Measurements from ENCODE around the gene LRP1-AS.

Gene LRP1-AS

DNA sequence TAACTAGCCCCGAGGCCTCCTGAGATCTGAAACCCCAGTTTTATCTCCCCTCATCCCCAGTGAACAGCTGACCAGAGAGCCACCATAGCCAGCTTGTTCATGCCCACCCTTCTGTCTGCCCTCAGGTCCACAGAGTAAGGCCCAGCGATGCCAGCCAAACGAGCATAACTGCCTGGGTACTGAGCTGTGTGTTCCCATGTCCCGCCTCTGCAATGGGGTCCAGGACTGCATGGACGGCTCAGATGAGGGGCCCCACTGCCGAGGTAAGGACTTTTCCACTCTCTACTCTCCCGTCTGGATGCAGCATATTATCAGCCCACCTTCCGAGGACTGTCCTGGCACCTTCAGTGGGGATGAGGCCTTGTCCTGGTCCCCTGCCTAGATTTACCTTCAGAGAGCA, 6.2 kb downstream of the LRP1-AS start:
- no peak for DNase-seq (ENCODE audit: low read depth in 3 of 3)

DNA sequence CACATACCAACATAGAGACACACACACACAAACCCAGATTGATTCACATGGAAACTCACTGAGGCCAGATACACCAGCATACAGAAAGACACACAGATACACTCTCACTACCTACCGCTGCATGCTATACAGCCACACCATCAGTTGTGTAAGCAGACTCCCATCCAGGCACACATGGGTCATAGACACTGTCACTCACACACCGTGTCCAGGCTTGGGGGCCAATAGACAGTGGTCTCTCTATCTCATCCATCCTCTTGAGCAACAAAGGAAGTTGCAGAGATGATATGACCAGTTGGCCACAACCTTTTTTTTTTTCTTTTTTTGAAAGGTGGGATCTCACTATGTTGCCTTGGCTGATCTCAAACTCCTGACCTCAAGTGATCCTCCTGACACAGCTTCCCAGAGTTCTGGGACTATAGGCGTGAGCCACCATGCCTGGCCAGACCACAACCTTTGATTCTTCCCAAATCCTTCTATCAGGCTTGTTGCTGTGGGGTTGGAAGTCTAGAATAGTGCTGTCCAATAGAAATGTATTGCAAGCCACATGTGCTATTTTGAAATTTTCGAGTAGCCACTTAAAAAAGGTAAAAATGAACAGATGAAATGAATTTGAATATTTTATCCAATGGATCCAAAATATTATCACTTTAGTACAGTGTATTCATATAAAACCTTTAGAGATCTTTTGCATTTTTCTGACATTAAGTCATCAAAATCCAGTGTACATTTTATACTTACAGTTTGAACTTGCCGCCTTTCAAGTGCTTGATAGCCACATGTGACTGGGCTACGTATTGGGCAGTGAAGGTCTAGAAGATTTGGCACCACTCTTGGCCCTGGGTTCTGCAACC, 7.4 kb downstream of the LRP1-AS start:
- no peak for DNase-seq (ENCODE audit: low read depth in 3 of 3)

DNA sequence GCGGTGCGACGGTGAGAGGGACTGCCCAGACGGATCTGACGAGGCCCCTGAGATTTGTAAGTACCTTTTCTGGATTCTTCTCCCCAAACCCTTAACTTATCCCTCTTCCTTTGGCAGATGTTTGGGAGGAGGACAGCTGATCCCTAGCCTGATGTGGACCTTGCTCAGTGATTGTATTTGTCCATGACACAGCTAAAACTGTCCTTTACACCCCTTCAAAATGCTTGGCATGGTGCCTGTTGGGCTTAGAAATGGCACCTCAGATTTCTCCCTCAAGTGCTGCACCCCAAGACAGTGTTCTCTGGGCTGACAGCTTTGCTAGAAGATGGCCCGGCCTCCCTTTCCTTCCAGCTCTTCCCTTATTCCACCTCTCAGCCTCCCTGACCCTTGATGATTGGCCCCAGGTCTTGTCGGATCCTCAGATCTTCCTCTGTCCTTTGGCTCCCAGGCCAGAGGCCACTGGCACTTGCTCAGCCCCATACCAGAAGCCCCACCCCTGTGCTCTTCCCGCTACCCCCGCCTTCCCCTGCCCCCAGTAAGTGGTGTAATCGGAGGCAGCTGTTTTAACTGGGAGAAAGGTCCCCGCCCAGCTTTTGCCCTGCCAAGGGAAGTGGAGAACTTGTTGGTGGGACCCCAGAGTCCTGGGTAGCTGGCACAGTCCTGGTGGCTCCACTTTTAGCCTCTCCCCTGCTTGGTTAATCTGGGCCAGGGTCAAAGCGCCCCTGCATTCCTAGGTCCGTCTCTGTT, 8.7 kb downstream of the LRP1-AS start:
- no peak for DNase-seq (ENCODE audit: low read depth in 3 of 3)

DNA sequence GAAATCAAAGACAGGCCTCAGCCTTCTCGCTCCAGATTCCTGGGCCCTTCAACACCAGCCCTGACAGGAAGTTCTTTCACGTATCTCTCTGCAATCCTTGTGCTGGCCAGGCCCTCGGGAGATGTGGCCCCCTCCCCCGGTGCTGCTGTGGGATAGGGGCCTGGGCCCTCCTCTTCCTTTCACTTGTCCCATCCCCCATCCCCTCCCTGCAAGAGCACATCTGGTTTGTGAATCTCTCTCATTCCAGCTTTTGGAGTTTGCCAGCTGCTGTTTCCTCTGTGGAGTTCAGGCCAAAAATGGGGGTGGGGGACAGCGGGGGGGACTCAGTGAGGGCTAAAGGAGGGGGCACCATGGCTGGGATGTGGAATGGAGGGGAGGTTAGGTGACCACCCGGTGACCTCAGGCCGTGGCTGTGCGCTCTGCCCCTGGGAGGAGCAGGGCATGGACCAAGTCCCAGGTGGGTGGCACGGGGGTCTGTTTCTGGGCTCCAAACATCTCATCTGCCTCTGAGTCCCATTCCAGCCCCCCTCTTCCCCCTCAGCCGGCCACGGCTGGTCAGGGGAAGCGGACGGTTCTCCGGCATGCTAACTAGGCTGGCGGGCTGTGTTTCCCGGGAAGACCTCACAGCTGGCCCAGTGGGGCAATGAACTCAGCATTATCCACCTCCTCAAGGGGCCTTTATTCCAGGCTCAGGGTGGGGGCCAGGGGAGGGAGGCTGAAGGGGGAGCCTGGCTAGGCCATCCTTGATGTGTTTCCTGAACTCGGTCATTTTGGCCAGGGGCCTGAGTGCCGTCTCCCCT, 11.7 kb downstream of the LRP1-AS start:
- no peak for DNase-seq (ENCODE audit: low read depth in 3 of 3)

DNA sequence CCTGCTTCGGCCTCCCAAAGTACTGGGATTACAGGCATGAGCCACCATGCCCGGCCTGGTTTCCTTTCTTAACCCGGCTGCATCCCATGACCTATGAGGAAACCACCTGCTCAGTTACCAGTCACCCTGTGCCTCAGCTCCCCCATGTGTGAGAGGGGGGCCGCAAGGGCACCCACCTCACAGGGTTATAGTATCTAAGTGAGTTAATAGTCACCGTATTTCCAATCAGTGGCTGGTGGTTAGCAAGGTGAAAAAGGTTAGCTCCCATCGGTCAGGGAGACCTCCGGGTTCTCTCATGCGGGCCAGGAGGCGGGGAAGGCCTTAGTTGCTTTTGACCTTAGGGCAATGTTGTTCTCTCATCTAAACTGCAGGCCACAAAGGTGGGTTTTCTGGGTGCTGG, 12.5 kb downstream of the LRP1-AS start:
- no peak for DNase-seq (ENCODE audit: low read depth in 3 of 3)

DNA sequence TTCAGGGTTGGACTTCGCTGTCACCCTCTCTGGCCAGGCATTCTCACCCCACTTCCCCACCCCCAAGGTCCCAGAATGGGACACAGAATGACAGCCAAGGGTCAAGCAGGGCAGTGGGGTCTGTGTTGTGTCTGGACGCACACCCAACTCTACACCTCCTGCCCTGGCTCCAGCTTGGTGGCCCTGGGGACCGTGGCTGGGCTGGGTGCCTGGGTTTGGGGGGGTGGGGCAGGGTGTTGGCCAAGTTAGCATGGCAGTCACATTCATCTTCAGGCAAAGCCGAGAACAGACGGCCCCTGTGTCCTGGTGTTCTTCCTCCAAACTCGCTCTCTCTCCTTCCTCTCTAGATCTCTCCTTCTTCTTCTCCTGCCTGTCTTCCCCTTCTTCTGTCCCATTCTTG, 13.5 kb downstream of the LRP1-AS start:
- DNase-seq (ENCODE audit: low read depth in 3 of 3) = no peak

DNA sequence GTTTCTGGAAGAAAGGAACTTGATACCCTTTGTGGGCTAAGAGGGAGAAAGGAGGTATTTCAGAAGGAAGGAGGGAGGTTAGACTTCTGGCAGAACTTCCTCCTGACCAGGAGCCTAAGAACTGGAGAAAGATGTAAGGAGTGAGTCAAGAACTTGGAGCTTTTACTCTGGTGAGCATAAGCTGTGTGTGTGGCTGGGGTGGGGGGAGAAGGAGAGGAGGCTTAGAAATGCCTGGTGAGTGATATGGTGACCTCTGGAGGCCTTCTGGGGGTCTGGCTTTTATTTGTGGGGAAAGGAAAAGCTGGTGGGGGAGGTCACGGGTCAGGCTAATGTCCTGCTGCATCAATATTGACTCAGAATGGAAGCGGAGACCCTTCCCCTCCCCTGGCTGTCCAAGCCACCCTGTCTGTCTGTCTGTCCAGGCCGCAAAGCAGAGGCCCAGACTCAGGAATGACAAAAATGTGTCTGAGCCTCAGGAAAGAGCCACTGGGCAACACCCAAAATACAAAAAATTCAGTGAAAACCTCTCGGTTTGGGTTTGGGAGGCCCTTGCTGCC, 14.3 kb downstream of the LRP1-AS start:
- DNase-seq (ENCODE audit: low read depth in 3 of 3) = no peak

DNA sequence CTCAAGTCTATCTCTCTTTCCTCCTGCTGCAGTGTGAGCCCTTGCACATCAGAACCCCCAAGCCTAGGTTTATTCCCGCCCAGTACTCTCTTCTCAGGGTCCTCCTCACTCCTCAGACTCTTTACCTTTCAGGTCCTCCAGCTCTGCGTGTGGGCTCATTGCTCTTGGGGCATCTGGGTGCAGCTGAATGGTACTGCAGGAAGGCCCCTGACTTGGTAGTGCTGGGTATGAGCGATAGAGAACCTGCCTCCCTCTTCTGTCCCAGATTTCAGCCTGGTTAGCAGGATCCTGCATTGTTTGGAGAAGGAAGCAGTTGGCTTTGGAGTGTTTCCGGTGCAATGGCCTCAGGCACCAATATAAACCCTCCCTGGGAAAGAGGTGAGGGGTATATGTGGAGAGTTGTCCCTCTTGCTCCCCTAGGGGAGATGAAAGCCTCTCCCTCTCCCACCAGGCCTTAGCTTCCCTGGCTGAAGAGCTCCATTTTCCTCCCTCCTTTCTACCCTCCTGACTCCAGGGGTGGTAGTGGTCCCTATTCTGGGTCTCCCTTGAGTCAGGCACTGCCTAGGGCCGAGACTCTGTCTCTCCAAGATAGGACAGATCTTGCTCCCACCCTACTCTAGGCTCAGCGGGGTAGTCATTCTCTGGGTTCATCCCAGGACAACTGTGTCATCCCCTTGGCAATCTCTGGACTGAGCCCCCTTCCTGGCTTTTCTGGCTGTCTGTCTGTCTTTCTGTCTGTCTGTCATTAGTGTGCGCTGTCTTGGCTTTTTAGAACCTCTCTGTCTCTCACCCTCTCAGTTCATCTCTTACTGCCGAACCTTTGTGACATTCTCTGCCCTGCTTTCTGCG, 15.3 kb downstream of the LRP1-AS start:
- DNase-seq (ENCODE audit: low read depth in 3 of 3) = no peak

DNA sequence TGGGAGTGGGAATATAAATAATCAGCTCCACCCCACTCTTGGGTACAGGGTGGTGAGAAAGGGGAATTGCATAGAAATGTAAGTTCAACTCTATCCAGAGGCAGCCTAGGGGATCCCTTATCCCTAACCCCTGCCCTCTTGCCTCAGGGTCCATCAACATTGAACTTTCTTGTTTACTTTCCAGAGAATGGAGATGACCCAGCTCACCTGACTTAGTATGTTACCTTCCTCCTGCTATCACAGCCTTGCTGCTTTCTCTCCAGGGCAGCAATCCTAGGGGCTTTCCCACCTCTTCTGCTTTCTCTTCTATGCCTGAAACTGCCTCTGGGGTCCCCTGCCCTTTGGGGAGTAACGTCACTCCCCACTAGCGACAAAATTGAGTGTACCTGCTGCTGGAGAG, 16.5 kb downstream of the LRP1-AS start:
- no peak for DNase-seq (ENCODE audit: low read depth in 3 of 3)

DNA sequence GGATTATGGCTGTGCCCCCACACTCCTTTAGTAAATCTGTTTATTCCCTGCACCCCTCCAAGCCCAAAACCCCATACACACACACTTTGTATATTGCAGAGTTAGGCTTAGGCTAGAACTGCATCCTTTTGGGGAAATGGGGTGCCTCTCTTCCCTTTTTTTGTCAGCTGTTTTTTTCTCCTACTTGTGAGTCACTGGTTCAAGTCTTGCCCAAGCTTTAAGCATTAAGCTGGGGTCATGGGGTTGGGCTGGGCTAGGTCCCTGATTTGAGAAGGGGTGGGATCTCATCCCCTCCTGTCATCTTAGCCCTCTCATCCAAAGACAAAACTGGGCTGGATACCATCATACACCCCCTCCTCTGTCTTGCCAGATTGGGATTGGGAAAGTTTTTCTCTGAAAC, 17.5 kb downstream of the LRP1-AS start:
- no peak for DNase-seq (ENCODE audit: low read depth in 3 of 3)

DNA sequence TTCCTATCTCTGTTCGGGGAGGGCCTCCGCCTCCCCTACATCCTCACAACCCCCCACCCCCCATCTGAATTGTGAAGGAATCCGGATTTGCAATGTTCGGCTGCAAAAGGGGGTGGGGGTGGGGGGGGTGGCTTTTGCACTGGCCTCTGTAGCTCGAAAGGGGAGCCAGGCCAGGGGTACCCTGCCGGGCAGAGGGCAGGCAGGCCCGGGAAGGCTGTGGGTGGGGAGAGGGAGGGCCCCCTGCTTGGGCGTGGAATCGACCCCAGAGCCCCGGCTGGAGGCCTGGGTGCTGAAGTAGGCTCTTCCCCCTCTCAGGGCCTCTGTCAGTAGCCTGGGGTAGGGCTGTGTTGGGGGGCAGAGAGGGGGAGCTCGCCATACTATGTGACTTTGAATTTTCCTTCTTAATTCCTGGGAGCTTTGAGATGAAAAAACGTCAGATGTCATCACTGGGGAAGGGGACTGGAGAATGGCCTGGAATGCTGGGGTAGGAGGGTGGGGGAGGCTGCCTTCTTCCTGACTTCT, 18.0 kb downstream of the LRP1-AS start:
- DNase-seq (ENCODE audit: low read depth in 3 of 3) = no peak

DNA sequence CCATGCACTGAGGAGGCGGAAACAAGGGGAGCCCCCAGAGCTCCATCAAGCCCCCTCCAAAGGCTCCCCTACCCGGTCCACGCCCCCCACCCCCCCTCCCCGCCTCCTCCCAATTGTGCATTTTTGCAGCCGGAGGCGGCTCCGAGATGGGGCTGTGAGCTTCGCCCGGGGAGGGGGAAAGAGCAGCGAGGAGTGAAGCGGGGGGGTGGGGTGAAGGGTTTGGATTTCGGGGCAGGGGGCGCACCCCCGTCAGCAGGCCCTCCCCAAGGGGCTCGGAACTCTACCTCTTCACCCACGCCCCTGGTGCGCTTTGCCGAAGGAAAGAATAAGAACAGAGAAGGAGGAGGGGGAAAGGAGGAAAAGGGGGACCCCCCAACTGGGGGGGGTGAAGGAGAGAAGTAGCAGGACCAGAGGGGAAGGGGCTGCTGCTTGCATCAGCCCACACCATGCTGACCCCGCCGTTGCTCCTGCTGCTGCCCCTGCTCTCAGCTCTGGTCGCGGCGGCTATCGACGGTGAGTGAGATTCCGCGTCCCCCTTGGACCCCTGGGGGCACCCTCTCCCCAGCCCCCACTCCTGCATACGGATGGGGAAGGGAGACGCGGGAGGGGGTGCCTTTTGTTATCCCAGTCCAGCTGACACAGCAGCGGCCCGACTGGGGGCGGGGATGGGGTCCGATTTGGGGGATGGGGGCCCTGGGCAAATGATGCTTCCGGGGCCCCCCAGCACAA, 18.7 kb downstream of the LRP1-AS start:
- DNase-seq (ENCODE audit: low read depth in 3 of 3) = peak in 1 of 3 experiments; percentile 6

DNA sequence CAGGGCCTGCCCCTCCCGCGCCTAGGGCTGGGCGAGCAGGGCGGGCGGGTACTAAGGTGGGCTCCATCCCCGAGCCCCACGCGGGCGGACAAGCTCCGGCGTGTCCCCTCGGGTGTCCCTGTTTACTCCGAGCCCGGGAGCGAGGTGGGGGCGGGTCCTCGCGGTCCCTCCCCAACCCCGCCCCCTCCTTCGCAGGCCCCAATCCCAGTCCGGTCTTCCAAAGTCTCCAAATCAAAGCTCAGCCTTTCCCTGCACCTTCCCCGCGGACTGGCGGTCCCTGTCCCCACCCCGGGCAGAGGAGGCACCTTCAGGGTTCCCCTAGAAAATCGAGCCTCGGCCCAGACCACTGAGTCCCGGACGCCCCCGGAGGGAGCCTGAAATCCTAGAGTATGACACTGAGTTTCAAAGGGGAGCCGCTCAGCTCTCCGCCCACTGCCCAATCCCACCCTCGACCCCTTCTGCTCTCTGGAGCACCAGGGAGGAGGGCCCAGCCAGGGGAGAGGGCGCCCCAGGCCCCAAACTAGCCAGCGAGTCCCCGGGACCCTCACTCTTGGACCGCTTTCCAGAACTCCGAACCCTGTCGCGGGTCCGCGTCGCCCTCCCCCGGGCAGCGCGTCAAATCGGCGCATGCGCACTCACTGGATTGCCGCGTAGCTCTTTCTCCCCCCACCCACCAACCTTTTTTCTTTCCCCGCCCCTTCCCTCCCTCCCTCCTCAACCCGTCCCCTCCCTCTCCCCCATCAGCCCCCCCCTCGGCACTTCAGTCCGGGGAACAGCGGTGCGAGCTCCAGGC, 19.5 kb downstream of the LRP1-AS start, which contains the start of gene LRP1:
Gene LRP1, plus strand, starts transcription at position 758 of the 793 bp plus-strand sequence. CDS start 482 bp downstream, outside the sequence.
- peak; percentile 64 to 73 (median 71) for DNase-seq (ENCODE audit: low read depth in 3 of 3)

DNA sequence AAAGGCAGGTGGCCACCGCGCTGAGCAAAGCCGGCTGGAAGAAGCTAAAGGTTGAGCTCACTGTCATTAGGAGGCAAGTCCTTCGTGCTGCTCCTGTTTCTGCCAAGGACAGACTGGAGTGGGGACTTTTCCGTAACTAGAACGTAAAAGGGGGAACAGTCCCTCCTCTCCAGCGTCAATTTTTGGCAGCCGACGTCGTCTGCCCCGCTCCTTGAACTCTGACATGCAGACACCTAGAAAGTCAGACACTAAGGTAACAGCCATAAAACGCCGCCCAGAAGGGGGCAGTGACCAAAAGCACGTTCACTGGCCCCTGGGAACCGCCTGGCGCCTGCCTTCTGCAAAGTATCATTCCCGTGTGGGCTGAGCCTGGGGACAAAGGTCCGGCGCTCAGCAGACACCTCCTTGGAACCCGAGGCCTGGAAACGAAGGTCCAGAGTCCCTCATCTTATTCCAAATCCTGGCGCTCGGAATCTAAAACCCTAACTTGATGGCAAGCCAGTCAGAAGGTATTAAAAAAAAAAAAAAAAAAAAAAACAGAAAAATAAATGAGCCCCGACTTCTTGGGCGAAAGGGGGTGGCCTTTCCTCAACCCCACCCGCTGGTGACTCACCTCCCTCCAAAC, 20.2 kb downstream of the LRP1-AS start:
- peak in 2 of 3 experiments; percentile 59 to 61 for DNase-seq (ENCODE audit: low read depth in 3 of 3)

DNA sequence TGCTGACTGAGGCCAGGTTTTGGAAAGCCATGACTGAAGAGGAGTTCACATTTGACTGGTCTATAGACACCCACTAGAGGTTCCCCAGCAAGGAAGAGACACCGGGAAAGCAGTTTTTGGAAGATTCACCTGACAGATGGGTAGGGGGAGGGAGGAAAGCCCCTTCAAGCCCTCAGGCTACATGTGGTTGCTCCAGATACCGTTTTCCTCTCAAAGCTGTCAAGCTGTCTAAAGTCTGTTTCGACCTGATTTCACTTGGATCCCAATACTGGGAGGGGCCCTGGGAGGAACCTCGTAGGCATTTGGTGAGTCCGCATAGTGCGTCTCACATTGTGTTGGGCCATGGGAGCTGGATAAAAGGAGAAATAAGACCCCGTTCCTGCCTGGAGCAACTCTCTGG, 20.9 kb downstream of the LRP1-AS start:
- DNase-seq (ENCODE audit: low read depth in 3 of 3) = no peak

DNA sequence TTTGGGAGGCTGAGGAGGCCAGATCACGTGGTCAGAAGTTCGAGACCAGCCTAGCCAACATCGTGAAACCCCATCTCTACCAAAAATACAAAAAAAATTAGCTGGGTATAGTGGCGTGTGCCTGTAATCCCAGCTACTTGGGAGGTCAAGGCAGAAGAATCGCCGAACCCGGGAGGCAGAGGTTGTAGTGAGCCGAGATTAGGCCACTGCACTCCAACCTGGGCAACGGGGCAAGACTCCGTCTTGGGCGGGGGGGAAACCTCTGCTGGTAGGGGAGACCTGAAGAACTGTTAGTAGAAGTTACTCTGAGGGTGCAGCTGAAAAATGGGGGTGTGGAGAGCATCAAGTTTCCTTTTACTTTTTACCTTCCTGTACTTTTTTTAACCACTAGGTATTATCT, 21.4 kb downstream of the LRP1-AS start:
- no peak for DNase-seq (ENCODE audit: low read depth in 3 of 3)

DNA sequence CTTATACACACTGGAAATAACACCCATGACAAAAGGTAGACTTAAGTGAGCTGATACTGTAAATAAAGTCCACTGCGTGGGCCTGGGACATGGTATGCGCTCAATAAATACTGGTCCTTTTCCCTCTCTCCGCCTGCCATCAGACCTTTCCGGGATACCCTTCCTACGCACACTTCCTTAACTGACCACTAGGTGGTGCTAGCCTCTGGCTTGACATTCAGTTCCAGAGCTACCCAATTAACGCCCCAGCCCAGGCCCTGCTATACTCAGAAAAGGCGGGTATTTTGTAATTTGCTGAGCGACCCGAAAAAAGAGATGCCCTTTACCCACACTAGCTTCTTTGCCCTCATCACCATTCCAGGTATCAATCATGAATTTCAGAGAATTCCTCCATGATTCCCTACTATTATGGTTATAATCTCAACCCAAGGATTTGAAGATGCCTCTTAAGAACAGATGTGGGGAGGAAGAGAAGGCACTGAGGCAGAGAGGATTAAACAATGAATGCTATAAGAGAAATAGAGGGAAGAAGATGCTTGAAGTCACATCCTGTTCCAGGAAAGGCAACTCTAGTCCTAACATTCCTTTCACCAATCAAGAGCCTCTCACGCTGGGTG, 23.1 kb downstream of the LRP1-AS start:
- DNase-seq (ENCODE audit: low read depth in 3 of 3) = peak; percentile 39 to 64 (median 52)

DNA sequence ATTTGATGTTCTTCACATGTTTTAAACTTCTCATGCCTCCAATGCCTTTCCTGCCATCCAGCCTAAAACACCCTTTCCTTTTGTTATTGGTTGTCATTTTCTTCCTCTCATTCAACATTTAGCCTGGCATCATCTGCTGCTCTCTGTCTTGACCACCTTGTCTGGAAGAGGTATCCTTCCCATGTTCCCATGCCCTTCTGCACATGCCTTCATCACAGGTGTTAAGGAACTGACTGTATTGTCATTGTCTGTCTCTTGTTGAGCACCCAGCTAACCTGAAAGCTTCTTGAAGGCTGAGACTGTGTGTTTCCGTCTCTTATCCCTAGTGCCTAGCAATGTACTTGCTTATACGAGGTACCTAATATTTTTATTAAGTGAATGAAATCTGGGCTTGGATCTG, 23.6 kb downstream of the LRP1-AS start:
- no peak for DNase-seq (ENCODE audit: low read depth in 3 of 3)

All from stimulated activated CD4-positive, alpha-beta T cell treated with anti-CD3 and anti-CD28 coated beads, TNF-alpha, amount 100 ng/mL, for 4 hours (primary cell).